NCI-H1417 (cell line): ENCODE data around the gene IL12RB2.

ENCODE experiments used
- DNase-seq, 3 experiments: peaks; one replicate each; lab custom pipeline; 2025; lab: John Stamatoyannopoulos, UW

IL12RB2 gene, protein sequence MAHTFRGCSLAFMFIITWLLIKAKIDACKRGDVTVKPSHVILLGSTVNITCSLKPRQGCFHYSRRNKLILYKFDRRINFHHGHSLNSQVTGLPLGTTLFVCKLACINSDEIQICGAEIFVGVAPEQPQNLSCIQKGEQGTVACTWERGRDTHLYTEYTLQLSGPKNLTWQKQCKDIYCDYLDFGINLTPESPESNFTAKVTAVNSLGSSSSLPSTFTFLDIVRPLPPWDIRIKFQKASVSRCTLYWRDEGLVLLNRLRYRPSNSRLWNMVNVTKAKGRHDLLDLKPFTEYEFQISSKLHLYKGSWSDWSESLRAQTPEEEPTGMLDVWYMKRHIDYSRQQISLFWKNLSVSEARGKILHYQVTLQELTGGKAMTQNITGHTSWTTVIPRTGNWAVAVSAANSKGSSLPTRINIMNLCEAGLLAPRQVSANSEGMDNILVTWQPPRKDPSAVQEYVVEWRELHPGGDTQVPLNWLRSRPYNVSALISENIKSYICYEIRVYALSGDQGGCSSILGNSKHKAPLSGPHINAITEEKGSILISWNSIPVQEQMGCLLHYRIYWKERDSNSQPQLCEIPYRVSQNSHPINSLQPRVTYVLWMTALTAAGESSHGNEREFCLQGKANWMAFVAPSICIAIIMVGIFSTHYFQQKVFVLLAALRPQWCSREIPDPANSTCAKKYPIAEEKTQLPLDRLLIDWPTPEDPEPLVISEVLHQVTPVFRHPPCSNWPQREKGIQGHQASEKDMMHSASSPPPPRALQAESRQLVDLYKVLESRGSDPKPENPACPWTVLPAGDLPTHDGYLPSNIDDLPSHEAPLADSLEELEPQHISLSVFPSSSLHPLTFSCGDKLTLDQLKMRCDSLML

DNA sequence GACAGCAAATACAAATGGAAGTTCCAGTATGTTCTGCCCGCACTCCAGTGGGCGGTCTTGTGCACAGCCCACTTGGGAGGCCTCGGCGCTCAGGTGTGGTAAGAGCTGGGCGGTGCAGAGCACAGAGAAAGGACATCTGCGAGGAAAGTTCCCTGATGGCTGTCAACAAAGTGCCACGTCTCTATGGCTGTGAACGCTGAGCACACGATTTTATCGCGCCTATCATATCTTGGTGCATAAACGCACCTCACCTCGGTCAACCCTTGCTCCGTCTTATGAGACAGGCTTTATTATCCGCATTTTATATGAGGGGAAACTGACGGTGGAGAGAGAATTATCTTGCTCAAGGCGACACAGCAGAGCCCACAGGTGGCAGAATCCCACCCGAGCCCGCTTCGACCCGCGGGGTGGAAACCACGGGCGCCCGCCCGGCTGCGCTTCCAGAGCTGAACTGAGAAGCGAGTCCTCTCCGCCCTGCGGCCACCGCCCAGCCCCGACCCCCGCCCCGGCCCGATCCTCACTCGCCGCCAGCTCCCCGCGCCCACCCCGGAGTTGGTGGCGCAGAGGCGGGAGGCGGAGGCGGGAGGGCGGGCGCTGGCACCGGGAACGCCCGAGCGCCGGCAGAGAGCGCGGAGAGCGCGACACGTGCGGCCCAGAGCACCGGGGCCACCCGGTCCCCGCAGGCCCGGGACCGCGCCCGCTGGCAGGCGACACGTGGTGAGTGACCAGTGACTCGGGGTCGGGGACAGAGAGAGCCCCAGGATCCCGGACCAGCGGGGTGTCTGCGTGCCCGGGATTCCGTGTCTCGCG, at the start of gene IL12RB2:
IL12RB2 (plus strand) TSS at position 623 of the 810 bp plus-strand sequence. CDS start 12,496 bp downstream, outside the sequence.
- peak; percentile 9 to 77 (median 66) for DNase-seq

DNA sequence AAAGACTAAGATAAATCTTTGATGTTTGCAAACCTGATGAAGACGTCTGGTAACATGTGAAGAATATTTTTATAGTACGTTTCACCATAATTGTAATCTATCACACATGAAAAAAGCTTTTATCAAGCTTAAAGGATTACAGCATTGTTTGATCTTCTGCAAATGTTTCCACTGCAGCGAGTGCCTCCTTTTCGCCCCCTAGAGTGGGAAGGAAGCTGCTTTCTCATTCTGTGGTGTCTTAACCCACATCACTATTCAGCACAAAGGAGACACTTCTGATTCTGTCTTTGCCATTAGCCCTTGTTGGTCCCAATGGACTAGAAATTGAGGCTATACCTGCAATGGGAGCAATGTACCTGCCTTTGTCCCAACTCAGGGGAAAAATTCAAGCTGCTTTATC, 46.0 kb upstream of the IL12RB2 start:
- DNase-seq: no peak

DNA sequence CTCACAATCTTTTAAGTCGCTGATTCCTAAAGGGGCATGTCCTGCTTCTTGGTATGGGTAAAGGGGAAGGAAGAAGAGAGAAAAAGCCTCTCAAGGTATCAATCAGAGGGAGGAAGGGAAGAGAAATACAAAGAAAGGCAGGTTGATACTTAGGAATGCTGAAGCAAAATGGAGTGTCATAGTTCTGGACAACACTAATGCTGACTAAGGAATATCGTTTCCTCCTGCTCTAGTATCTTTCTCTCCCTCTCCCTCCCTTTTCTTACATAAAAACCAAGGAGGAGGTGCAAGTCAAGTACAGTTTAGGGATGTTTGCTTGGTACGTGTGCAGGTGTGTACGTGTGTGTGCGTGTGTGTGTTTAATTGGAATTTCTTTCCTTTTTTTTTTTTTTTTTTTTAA, 44.9 kb upstream of the IL12RB2 start:
- no peak for DNase-seq

DNA sequence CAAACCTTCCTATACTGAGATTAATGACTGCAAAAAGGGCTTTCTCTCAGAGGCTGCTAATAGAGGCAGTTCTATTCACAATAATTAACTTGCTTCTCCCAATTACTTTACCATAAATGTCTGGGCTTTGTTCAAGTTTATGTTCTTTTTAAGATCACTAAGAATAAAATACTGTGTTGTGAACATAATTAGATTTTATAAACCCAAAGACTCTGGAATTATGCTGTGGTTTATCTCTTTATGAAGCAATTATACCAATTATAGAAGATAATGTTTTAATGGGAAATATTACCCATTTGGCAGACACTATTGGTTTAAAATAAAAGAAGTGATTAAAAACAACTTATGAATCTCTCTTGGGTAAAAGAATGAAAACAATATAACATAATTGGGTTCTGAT, 43.5 kb upstream of the IL12RB2 start:
- peak in 1 of 3 experiments; percentile 35 for DNase-seq

- DNase-seq: peak in 1 of 3 experiments; percentile 15
These were observed 42.8 kb upstream of the IL12RB2 start for GRCh38 chr1:67264899-67265298.

DNA sequence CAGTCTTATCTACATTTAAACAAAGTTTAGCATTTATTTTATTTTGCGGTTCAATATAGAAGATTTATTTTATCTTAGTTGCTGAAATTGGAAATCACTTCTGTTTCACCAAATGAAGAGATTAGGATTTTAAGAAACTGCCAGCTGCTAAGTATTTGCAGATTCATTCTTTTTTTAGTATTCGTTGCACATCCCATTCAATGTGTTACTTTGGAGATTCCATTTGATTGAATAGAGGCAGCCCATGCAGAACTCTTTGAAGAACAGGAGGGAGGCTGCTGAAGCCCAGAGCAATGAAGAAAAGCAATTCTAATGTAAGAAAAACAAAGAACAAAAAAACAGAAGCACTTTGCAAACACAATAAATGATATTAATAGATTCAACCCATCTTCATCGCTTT, 38.6 kb upstream of the IL12RB2 start:
- no peak for DNase-seq

DNA sequence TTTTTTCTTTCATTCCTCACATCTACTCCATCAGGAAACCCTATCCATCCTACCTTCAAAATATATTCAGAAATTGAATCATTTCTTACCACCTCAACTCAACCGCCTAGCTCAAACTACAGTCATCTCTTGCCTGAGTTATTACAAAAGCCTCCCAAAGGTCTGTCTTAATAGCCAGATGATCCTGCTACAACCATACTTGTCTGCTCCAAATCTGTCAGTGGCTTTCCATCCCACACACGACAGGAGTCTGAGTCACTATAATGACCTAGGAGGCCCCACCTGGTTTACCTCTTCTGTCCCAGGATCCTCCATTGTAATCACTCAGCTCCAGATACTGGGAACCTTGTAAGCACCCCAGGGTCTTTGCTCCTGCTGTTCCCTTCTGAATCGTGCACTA, 37.1 kb upstream of the IL12RB2 start:
- no peak for DNase-seq

GRCh38 chr1:67273591-67273990, 34.1 kb upstream of the IL12RB2 start:
- no peak for DNase-seq

DNA sequence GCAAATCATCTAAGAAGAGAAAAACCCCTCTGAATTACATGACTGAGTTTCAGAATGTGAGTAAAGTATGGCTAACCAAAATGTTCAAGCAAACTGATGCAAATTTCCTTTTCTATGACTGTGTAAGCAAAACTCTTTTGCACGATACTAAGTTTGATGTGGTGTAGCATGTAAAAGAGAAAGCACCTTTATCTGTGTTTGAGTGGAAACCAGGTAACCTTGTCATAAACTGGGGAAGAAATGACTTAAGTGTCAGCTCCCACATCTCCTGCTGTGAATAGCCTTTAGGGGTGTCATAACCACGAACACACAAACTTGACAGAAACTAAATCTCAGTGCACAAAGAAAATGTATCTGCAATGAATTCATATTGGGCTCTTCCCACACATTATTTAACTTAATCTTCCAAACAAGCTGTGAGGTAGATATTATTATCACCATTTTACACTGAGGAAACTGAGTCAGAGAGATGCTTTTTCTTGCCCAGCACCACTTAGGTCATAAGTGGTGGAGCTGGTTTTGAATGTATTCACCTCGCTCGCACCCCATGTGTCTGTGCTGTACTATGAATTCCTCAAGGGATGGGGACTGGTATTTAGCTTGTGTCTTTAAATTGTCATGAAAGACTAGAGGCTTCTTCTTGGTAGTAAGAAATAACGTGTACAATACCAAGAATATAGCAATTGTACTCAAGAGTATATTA, 32.9 kb upstream of the IL12RB2 start:
- no peak for DNase-seq

GRCh38 chr1:67280696-67281095, 27.0 kb upstream of the IL12RB2 start:
- no peak for DNase-seq

- DNase-seq: no peak
These were observed 26.4 kb upstream of the IL12RB2 start for GRCh38 chr1:67281244-67281643.

GRCh38 chr1:67285780-67286488, 21.7 kb upstream of the IL12RB2 start:
- no peak for DNase-seq

- DNase-seq: no peak
These were observed 17.4 kb upstream of the IL12RB2 start for GRCh38 chr1:67290236-67290635.

GRCh38 chr1:67294836-67295617, 12.6 kb upstream of the IL12RB2 start:
- no peak for DNase-seq

- no peak for DNase-seq
These were observed 8.9 kb upstream of the IL12RB2 start for GRCh38 chr1:67298762-67299161.

- no peak for DNase-seq
These were observed 8.4 kb upstream of the IL12RB2 start for GRCh38 chr1:67299296-67299695.

- DNase-seq: no peak
These were observed 7.1 kb upstream of the IL12RB2 start for GRCh38 chr1:67300561-67300960.

DNA sequence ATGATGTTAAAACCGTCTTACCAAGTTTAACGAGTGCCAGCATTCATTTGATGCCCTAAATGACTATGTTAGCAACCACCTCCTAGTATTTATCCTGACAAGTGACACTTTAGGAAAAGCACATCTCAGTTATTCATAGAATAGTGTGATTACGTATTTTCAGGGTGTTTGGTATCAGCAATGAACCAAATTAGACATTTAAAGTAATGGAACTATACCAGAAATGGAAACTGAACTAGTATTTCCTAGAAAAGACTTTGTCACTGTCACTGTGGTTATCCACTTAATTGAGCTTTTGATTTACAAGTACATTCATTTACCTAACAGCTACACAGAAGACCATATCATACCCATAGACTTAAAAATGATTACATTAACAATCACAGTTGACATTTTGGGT, 3.6 kb upstream of the IL12RB2 start:
- DNase-seq: no peak

GRCh38 chr1:67306547-67306946, 1.1 kb upstream of the IL12RB2 start:
- DNase-seq: no peak

- DNase-seq: no peak
These were observed 463 bp downstream of the IL12RB2 start for GRCh38 chr1:67308136-67308535.
